ENCODE results near the gene CENATAC.
"Not testable (repeated sequence)": the region's sequence is repeated elsewhere in the genome, so short reads cannot be mapped to it uniquely, and the experiment has no call there.

CENATAC gene, protein sequence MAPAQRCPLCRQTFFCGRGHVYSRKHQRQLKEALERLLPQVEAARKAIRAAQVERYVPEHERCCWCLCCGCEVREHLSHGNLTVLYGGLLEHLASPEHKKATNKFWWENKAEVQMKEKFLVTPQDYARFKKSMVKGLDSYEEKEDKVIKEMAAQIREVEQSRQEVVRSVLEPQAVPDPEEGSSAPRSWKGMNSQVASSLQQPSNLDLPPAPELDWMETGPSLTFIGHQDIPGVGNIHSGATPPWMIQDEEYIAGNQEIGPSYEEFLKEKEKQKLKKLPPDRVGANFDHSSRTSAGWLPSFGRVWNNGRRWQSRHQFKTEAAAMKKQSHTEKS

DNA sequence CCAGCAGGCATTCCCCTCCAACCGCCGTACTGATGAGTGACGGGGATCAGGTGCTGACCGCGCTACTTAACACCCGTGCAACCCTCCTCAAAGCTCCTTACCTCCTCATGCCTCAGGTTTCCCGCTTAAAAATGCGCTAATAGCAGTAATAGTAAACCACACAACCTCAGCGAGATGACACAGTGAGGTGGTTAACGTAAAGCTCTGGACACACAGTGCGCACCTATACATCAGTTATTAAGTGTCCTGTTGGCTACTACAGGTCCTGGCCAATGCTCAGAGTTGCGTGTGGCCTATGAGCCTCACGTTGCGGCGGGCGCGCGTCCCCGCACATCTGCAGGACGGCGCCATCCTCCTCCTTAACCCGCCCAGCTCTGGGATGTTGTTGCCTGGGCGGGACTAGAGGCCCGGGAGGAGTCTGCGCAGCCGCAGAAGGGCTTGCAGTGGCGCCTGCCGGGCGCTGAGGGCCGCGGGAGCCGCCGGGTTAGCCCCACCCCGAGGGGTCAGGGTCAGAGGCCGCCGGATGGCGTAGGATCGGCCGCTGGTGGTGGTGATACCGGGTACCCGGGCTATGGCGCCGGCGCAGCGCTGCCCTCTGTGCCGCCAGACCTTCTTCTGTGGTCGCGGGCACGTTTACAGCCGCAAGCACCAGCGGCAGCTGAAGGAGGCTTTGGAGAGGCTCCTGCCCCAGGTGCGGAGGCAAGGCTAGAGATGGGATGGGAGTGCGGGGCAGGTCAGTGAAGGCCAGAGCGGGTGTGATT is at the start of gene CENATAC:
Gene CENATAC (plus strand): TSS at position 512 of the 761 bp plus-strand sequence. CDS start 60 bp downstream, at position 572.
- DNase-seq: peak; percentile 80 to 92

DNA sequence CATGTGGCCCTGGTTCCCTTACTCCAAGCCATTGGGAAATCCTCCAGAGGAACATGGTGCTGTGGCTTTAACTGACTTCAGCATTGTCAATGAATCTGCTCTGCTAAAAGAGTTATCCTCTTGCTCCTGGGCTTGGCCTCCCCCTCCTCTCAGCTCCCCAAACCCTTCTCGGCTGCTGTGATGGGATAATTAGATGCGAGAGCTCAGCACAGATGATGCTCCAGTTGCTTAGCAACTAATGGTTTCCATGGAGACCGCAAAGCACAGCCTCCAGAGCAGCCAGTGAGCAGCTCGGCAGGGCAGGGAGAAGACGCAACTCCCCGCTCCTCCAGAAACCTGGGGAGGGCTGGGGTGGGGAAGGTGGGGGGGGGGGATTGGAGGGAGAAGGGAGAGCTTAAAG is 44.7 kb upstream of the CENATAC start:
- DNase-seq: no peak

DNA sequence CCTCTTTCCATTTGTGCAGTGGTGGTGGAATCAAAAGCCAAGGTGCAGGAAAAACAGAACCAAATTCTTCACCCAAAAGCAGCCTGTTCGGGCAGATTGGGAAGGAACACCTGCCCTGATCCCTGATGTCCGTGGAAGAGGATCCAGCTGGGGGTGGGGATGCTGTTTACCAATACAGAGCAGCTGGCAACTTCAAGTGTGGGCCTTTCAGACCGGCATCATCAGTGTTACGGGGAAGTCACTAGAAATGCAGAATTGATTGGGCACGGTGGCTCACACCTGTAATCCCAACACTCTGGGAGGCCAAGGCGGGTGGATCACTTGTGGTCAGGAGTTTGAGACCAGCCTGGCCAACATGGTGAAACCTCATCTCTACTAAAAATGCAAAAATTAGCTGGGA is 44.0 kb upstream of the CENATAC start:
- not testable (repeated sequence) for DNase-seq

DNA sequence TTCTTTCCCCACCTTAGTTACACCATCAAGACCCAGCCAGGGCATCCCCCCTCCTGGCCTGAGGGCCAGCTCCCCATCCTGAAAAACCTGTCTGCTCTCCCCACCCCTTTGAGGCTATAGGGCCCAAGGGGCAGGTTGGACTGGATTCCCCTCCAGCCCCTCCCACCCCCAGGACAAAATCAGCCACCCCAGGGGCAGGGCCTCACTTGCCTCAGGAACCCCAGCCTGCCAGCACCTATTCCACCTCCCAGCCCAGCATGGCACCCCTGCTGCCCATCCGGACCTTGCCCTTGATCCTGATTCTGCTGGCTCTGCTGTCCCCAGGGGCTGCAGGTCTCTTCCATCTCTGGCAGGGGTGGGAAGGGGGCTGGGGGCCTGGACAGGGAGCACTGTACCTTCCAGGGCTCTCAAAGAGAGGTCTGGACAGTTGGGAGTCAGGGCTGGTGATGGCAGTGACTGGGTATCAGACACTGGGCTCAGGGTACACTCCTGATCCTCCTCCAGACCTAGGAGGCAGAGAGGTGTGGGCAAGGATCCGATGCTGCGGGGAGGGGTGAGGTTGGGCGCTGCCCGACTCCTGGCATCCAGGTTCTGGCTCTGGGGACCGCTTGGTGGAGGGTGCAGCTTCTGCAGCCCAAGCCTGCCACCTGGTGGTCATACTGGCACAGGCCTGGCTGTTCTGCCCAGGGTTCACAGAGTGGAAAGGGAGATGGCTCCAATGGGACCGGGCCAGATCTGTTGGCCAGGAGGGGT is 41.7 kb upstream of the CENATAC start, which contains the start of gene UPK2:
Gene UPK2 (plus strand): TSS at position 205 of the 753 bp plus-strand sequence. CDS start 53 bp downstream, at position 258.
- peak; percentile 35 to 78 for DNase-seq

DNA sequence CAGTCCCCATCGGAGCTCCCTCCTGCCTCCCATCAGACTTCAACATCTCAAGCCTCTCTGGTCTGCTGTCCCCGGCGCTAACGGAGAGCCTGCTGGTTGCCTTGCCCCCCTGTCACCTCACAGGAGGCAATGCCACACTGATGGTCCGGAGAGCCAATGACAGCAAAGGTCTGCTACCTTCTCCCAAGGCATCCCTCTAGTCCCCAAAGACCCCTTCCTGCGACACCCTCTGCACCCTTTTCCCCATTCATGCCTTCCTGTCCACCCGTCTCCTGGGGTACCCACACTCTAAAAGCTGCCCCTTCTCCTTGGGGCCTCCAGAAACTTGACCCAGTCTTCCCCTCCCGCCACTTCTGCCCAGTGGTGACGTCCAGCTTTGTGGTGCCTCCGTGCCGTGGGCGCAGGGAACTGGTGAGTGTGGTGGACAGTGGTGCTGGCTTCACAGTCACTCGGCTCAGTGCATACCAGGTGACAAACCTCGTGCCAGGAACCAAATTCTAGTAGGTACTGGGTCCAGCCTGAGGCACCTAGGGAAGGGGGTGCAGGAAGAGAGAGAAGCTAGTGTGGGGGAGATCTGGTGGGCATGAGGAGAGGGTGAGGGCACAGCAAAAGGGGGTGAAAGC is 41.0 kb upstream of the CENATAC start:
- no peak for DNase-seq

DNA sequence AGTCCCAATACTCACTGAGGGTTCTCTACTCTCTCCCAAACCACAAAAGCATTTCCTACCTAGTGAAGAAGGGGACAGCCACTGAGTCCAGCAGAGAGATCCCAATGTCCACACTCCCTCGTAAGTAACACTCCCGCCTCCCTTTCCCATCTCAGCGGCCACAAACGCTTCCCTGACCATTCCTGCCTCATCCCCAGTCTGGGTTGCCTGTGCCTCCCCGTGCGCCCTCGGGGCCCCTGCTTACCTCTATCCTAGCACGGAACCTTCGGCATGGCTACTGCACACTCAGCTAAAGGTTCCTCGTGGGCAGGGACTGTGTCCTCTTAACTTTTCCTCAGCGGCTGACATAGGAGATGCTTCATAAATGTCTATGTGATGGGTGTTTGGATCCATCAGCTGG is 40.4 kb upstream of the CENATAC start:
- DNase-seq: no peak

DNA sequence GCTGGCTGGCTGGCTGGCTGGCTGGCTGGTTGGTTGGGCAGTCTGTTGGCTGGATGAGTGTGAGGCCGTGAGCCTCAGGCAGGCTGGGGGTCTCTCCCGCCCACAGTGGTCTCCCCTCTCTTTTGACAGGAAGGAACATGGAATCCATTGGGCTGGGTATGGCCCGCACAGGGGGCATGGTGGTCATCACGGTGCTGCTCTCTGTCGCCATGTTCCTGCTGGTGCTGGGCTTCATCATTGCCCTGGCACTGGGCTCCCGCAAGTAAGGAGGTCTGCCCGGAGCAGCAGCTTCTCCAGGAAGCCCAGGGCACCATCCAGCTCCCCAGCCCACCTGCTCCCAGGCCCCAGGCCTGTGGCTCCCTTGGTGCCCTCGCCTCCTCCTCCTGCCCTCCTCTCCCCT is 40.0 kb upstream of the CENATAC start:
- no peak for DNase-seq

DNA sequence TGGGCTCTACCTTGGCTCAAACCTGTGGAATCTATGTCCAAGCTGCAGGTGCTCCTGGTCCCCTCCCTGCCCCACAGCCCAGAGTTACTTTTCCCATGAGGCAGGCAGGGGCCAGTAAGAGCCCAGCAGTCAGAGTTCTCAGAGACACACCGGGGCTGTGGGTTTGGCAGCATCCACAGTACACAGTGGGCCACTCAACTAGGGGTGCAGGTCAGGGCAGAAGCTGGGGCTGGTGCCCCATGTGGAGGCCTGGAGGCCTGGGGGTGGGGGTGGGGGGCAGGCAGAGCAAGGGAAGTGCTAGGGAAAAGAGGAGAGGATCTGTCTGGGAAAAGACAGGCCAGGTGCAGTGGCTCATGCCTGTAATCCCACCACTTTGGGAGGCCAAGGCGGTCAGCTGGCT is 39.4 kb upstream of the CENATAC start:
- DNase-seq: no peak

DNA sequence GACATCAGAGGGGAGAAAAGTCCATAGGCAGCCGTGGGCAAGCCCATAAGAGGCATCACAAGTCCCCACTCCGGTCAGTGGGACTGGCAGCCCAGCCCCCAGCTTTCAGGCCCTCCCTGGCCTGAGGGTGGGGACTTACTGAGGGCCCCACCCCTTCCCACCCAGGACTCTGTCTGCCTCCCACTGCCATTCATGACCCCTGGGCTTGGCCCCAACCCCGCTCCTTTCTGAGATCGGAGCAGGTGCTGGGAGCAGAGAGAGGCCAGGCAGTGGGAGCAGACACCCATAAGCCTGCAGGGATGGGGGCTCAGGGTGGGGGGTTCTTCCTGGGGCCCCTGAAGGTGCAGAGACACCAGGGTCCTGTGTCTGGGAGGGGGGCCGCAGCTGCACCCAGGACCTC is 36.7 kb upstream of the CENATAC start:
- DNase-seq: no peak

DNA sequence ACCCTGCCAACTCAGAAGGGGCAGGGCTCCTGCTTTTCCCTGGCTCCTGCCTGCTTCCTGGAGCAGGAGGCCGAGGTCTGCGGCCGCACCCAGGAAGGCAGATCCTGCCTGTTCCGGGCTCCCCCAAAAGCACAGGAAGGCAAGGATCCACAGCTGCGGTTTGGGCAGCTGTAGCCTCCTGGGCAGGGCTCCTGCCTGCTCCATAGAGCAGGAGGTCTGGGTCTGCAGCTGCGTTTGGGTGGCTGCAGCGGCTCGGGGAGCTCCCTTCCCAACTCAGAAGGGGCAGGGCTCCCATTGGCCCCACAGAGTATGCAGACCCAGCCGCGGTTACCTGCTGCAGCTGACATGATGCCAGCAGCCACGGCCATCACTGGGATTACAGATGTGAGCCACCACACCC is 36.3 kb upstream of the CENATAC start:
- no peak for DNase-seq

DNA sequence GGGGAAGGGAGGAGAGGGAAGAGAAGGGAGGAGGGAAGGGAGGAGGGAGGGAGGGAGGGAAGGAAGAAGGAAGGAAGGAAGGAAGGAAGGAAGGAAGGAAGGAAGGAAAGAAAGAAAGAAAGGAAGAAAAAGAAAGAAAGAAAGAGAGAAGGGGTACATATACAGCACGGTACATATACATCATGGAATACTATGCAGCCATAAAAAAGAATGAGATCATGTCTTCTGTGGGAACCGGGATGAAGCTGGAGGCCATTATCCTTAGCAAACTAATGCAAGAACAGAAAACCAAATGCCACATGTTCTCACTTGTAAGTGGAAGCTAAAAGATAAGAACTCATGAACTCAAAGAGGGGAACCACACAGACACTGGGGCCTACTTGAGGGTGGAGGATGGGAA is 28.4 kb upstream of the CENATAC start:
- not testable (repeated sequence) for DNase-seq

DNA sequence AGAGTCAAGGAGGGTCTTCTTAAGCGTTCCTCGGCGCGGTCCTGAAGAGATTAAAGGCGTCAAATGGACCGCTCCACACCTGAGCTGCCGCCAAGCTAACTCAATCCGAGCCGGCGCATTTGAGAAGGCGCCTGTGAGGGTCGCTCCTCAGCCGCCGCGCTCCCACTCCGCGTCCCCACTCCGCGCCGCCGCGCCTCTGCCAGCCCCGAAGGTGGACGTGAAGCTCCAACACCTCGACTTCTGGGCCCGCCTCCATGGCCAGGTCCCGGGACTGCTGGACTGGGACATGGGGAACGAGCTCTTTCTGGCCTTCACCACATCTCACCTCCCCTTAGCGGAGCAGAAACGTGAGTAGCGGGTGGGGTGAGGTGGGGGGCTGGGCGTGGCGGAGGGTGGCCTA is 26.3 kb upstream of the CENATAC start, which contains the start of gene FOXR1:
Gene FOXR1 (plus strand): TSS at position 116 of the 400 bp plus-strand sequence. CDS start 171 bp downstream, at position 287.
- no peak for DNase-seq

DNA sequence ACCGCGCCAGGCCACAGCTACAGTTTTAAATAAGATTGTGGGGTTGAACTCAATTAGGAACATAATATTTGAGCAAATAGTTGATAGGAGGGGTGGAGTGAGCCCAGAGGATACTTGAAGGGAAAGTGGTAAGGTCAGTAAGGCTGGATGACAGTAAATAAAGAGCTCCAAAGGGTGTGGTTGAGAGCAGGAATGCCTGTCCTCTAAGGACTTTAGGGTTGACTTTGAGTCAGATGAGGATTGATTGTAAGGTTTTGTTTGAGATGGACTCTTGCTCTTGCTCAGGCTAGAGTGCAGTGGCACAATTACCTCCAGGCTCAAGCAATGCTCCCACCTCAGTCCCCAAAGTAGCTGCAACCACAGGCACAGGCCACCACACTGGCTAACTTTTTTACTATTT is 24.0 kb upstream of the CENATAC start:
- DNase-seq: no peak

DNA sequence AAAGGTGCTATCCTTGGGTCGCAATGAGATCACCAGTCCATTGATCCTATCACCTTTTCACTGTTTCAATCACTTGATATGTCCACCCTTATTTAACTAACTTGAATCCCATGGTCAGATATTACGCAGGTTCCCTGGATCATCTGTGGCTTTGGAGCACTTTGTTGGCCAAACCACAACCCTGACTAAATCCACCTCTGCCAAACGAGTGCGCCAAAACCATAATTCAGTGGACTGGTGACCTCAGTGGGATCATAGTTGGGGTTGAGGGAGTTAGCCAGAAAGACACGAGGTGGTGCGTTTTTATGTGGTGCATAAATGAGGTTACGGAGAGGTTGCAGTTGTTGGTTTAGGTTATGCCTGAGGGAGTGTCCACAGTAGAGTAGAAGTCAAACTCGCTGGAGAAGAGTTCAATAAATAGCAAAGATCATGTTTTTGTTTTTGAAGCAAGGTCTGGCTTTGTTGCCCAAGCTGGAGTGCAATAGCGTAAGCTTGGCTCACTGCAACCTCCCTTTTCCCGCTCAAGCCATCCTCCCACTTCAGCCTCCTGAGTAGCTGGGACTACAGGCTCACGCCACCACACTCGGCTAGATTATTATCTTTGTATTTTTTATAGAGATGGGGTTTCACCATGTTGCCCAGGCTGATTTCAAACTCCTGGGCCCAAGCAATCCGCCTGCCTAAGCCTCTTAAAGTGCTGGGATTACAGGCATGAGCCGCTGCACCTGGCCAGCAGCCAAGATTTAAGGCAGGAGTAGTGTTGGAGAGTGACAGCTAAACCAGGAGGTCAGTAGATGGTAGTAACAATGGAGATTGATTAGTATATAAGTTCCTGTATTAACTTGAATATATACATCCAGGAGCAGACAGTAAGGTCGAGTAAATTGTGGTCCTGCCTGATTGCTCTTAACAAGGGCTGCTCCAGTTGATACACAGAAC is 21.9 kb upstream of the CENATAC start:
- no peak for DNase-seq

DNA sequence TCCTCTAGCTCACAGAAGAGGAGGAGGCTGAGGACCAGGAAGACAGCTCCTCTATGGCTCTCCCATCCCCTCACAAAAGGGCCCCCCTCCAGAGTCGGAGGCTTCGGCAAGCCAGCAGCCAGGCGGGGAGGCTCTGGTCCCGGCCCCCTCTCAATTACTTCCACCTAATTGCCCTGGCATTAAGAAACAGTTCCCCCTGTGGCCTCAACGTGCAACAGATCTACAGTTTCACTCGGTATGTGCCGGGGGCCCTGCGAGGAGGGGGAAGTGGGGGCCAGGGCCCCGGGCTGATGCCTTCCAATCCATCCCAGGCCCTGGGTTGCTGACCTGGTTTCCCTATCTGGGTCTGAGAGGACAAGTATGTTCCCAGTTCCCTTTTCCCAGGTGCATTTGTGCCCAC is 18.5 kb upstream of the CENATAC start:
- DNase-seq: no peak

DNA sequence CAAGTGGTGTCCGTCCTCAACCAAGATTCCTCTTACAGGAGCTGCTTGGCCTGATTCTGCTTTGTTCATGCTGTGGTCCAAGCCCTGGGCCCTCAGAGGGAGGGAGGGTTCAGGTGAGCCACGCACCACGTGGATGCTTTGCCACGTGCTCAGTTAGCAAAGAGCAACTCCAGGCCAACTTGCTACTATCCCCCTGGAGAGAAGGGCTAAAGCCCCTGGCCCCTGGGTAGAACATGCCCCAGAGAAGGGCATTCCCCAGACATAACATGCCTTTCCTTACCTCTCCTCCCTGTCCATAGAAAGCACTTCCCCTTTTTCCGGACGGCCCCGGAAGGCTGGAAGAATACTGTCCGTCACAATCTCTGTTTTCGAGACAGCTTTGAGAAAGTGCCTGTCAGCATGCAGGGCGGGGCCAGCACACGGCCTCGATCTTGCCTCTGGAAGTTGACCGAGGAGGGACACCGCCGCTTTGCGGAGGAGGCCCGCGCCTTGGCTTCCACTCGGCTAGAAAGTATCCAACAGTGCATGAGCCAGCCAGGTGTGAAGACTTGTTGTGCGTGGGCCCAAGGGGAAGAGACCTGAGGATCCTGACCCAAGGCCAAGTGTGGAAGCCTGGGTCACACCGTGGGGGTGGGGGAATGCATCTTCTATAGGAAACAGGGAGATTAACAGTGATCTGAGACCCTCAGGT is 17.6 kb upstream of the CENATAC start:
- no peak for DNase-seq

DNA sequence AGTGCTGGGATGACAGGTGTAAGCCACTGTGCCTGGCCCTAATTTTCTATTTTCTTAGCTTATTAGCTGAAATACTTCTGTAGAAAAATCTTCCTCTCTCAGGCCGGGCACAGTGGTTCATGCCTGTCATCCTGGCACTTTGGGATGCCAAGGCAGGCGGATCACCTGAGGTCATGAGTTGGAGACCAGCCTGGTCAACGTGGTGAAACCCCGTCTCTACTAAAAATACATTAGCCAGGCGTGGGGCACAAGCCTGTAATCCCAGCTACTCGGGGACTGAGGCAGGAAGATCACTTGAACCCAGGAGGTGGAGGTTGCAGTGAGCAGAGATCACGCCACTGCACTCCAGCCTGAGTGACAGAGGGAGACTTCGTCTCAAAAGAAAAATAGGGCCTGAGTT is 13.6 kb upstream of the CENATAC start:
- DNase-seq: not testable (repeated sequence)

DNA sequence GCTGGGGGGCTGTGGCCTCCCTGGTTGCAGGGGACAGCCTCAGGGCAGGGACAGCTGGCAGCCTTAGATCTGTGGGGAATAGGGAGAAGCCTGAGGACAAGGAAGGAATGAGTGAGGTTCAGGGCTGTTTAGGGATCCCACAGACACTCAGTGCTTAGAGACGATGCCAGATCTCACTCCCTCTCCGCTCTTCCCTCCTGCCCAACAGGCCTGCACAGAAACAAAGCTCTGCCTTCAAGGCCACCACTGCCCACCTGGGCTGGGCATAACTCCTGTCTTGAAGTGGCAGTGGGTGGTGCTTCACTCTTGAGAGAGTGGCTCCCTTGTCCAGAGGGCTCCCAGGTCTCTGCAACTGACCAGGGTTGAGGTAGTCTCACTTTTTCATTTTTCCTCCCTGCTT is 13.1 kb upstream of the CENATAC start:
- no peak for DNase-seq

DNA sequence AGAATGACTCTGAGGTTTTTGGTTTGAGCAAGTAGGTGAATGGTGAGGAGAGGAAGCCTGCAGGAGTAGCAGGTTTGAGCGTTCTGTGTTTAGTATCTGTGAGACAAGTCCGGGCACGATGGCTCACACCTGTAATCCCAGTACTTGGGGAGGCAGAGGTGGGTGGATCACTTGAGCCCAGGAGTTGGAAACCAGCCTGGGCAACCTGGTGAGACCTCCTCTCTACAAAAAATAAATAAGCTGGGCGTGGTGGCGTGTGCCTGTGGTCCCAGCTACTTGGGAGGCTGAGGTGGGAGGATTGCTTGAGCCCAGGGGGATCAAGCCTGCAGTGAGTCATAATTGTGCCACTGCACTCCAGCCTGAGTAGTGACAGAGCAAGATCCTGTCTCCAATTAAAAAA is 9.7 kb upstream of the CENATAC start:
- no peak for DNase-seq

DNA sequence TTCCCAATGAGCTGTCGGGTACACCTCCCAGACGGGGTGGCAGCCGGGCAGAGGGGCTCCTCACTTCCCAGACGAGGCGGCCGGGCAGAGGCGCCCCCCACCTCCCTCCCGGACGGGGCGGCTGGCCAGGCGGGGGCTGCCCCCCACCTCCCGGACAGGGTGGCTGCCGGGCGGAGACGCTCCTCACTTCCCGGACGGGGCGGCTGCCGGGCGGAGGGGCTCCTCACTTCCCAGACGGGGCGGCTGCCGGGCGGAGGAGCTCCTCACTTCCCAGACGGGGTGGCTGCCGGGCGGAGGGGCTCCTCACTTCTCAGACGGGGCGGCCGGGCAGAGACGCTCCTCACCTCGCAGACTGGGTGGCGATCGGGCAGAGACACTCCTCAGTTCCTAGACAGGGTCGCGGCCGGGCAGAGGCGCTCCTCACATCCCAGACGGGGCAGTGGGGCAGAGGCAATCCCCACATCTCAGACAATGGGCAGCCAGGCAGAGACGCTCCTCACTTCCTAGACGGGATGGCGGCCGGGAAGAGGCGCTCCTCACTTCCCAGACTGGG is 6.4 kb upstream of the CENATAC start:
- DNase-seq: not testable (repeated sequence)

All from SW 1271 (cell line).